T-helper 1 cell (primary cell): ENCODE data around the gene PARD3B.
"Not testable (repeated sequence)": the region's sequence is repeated elsewhere in the genome, so short reads cannot be mapped to it uniquely, and the experiment has no call there.

ENCODE experiments used
- DNase-seq, 5 donors: peaks; one replicate each; pipeline ENCODE4 v3.0.0-alpha.2; 2012 to 2020

The PARD3B gene

GRCh38 chr2:204539019-204539385, 6.3 kb upstream of the PARD3B start:
- no peak for DNase-seq

GRCh38 chr2:204541637-204542036, 3.6 kb upstream of the PARD3B start:
- no peak for DNase-seq

GRCh38 chr2:204542982-204543608, 2.2 kb upstream of the PARD3B start:
- DNase-seq, result no peak

GRCh38 chr2:204545861-204546735, 823 bp downstream of the PARD3B start:
- DNase-seq, result no peak

- no peak for DNase-seq
Measured at GRCh38 chr2:204550751-204551511, 5.7 kb downstream of the PARD3B start.

- DNase-seq, result no peak
Measured at GRCh38 chr2:204551512-204551863, 6.2 kb downstream of the PARD3B start.

- no peak for DNase-seq
Measured at GRCh38 chr2:204557604-204558003, 12.3 kb downstream of the PARD3B start.

GRCh38 chr2:204559358-204559757, 14.1 kb downstream of the PARD3B start:
- DNase-seq, result not testable (repeated sequence)

- DNase-seq, result no peak
Measured at GRCh38 chr2:204560902-204561301, 15.6 kb downstream of the PARD3B start.

- DNase-seq, result no peak
Measured at GRCh38 chr2:204561771-204562170, 16.5 kb downstream of the PARD3B start.

- DNase-seq, result no peak
Measured at GRCh38 chr2:204566439-204566838, 21.2 kb downstream of the PARD3B start.

GRCh38 chr2:204570421-204570820, 25.1 kb downstream of the PARD3B start:
- no peak for DNase-seq

- no peak for DNase-seq
Measured at GRCh38 chr2:204571041-204571440, 25.8 kb downstream of the PARD3B start.

- no peak for DNase-seq
Measured at GRCh38 chr2:204571911-204572310, 26.6 kb downstream of the PARD3B start.

GRCh38 chr2:204573221-204573620, 27.9 kb downstream of the PARD3B start:
- DNase-seq, result no peak

- DNase-seq, result no peak
Measured at GRCh38 chr2:204574486-204574885, 29.2 kb downstream of the PARD3B start.

- no peak for DNase-seq
Measured at GRCh38 chr2:204575463-204575862, 30.2 kb downstream of the PARD3B start.

- no peak for DNase-seq
Measured at GRCh38 chr2:204576362-204576979, 31.2 kb downstream of the PARD3B start.

GRCh38 chr2:204578928-204579598, 33.8 kb downstream of the PARD3B start:
- DNase-seq, result no peak

GRCh38 chr2:204581946-204582345, 36.7 kb downstream of the PARD3B start:
- no peak for DNase-seq

- DNase-seq, result no peak
Measured at GRCh38 chr2:204583773-204584172, 38.5 kb downstream of the PARD3B start.

GRCh38 chr2:204585930-204586329, 40.7 kb downstream of the PARD3B start:
- DNase-seq, result no peak
